ENCODE results near the gene CST9L. TPM values are rescaled to one million over a fixed set of nuclear protein-coding genes. Genes with fewer than 3 reads are reported as not detected.

The CST9L gene
- total and polyA plus RNA-seq, 2 of the 13 experiments (the other 11 are each of a cell fraction or from before 2014, with no cell fraction given) = 0.15 TPM; not detected in 1

DNA sequence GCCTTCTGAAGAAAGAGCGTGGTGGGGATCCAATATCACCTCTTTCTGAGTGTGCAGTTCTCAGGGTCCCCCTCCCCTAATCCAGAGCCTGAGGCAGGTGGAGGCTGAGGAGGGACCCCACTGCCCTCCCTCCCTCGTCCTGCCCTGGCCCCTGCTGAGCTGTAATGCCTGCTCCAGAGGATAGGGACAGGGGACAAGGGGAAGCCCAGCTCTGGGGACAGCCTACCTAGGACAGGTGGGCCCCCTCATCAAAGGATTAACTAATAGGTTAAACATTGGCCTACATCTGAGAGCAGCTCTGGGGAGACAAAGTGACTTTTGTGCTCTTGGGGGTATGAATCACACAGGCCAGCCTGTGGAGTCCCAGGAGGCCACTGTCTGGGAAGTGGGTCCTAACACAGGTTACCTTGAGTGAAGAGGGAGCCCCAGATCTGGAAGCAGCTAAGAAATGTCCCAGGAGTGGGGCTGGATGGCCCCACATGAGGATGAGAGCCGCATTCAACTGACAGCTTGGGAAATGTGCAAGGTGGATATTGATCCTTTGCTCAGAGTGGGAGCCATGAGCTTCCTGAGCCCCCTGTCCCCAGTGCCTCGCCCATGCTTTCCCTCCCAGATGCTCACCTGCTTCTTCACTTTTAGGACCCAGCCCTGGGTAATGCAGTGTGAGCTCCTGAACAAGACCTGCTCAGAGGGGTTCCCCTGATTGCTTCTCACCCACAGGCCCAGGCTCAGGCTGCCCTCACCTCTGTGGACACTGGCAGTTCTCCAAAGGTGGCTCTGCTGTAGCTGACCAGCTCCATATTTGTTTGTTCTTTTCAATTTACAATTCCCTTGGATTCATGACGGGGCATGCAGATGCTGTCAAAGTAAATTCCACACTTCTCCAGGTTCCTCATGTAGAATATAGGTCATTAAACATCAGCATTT lies 17.8 kb upstream of the CST9L start (continued):
- TF ChIP-seq, protein P1, sequence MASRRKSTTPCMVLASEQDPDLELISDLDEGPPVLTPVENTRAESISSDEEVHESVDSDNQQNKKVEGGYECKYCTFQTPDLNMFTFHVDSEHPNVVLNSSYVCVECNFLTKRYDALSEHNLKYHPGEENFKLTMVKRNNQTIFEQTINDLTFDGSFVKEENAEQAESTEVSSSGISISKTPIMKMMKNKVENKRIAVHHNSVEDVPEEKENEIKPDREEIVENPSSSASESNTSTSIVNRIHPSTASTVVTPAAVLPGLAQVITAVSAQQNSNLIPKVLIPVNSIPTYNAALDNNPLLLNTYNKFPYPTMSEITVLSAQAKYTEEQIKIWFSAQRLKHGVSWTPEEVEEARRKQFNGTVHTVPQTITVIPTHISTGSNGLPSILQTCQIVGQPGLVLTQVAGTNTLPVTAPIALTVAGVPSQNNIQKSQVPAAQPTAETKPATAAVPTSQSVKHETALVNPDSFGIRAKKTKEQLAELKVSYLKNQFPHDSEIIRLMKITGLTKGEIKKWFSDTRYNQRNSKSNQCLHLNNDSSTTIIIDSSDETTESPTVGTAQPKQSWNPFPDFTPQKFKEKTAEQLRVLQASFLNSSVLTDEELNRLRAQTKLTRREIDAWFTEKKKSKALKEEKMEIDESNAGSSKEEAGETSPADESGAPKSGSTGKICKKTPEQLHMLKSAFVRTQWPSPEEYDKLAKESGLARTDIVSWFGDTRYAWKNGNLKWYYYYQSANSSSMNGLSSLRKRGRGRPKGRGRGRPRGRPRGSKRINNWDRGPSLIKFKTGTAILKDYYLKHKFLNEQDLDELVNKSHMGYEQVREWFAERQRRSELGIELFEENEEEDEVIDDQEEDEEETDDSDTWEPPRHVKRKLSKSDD (CRISPR knock-in tag; IDR thresholded peaks at IDR 0.05; ENCODE audit: low read depth) = 0 out of 2 replicates have a peak, but pooled peaks have one; percentile 22
- TF ChIP-seq ZNF30 (CRISPR knock-in tag; IDR thresholded peaks at IDR 0.05) (no peak), ZSCAN12 (CRISPR knock-in tag; IDR thresholded peaks at IDR 0.05) (no peak), ZNF773 (CRISPR knock-in tag; IDR thresholded peaks at IDR 0.05; ENCODE audit: borderline replicate concordance) (no peak), FOXM1 (CRISPR knock-in tag; IDR thresholded peaks at IDR 0.05) (no peak), IKZF1 (IDR thresholded peaks at IDR 0.05) (no peak), FLYWCH1 (CRISPR knock-in tag; IDR thresholded peaks at IDR 0.05) (no peak), ZEB1 (IDR thresholded peaks at IDR 0.05; ENCODE audit: insufficient replicate concordance, low read depth) (peak; percentile 99), PAF1 (CRISPR knock-in tag; IDR thresholded peaks at IDR 0.05) (no peak), ZNF703 (CRISPR knock-in tag; IDR thresholded peaks at IDR 0.05; ENCODE audit: borderline replicate concordance) (no peak), THAP11 (CRISPR knock-in tag; IDR thresholded peaks at IDR 0.05) (peak; percentile 44; the same call in 1 of the 2 replicates), KDM5B (CRISPR knock-in tag; IDR thresholded peaks at IDR 0.05; ENCODE audit: borderline replicate concordance) (peak; percentile 69; the same call in 1 of the 2 replicates), FOXO1 (CRISPR knock-in tag; IDR thresholded peaks at IDR 0.05) (no peak; the same call in 1 of the 2 replicates), ARNTL (CRISPR knock-in tag; IDR thresholded peaks at IDR 0.05) (no peak; the same call in 1 of the 2 replicates), FOSL2 (CRISPR knock-in tag; IDR thresholded peaks at IDR 0.05) (peak; percentile 96), ZSCAN5A (CRISPR knock-in tag; IDR thresholded peaks at IDR 0.05; ENCODE audit: borderline replicate concordance) (no peak), ZSCAN29 (CRISPR knock-in tag; conservative IDR thresholded peaks at IDR 0.05) (no peak; the same call in 1 of the 2 replicates), RBFOX2 (IDR thresholded peaks at IDR 0.05; ENCODE audit: low read depth, low read length) (no peak; the same call in 1 of the 2 replicates)
- TF ChIP-seq, protein P2, sequence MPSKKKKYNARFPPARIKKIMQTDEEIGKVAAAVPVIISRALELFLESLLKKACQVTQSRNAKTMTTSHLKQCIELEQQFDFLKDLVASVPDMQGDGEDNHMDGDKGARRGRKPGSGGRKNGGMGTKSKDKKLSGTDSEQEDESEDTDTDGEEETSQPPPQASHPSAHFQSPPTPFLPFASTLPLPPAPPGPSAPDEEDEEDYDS (CRISPR knock-in tag; IDR thresholded peaks at IDR 0.05) = no peak; the same call in 1 of the 2 replicates
